MM.1S (cell line): ENCODE data around the gene NUDT16.

Experiments
- CTCF ChIP-seq: fragments of 300-600 bp; sonication (generic); IDR thresholded peaks from 2 replicates; pipeline ENCODE4 v1.5.1; 2016; ENCODE audit warnings: antibody characterized with exemption, low read length, mixed read lengths
- EZH2 ChIP-seq: fragments of 300-600 bp; sonication (generic); optimal IDR thresholded peaks from 2 replicates; pipeline ENCODE3; 2017; ENCODE audit warnings: low read depth, mild to moderate bottlenecking, antibody characterized with exemption, low read length, mixed read lengths

GRCh38 chr3:131396170-131396569, 14.6 kb downstream of the NUDT16 start:
- TF ChIP-seq CTCF (no peak), EZH2 (no peak)
